Urinary bladder (tissue), 4 donors: ENCODE measurements around the gene ARID3A. TPM values are rescaled to one million over a fixed set of nuclear protein-coding genes. Genes with fewer than 3 reads are reported as not detected.

ENCODE experiments used
- DNase-seq: peaks from one replicate; pipeline ENCODE4 v3.0.0-alpha.2; 2015; ENCODE audit errors: extremely low spot score
- H3K27ac ChIP-seq: one replicate; pipeline ENCODE4 v1.5.1; 2013; ENCODE audit warnings: low read depth, mild to moderate bottlenecking, moderate library complexity
- H3K36me3 ChIP-seq: one replicate; pipeline ENCODE4 v1.6.1; 2013; ENCODE audit warnings: mild to moderate bottlenecking, moderate library complexity; ENCODE audit not compliant: insufficient read depth
- H3K4me1 ChIP-seq: one replicate; pipeline ENCODE4 v1.6.1; 2013; ENCODE audit warnings: mild to moderate bottlenecking, moderate library complexity; ENCODE audit not compliant: insufficient read depth
- H3K4me3 ChIP-seq: one replicate; pipeline ENCODE4 v1.5.1; 2013; ENCODE audit warnings: low read depth, low read length
- WGBS: extraction: QIAGEN DNeasy Blood & Tissue Kit; methylation state at CpG from one replicate; pipeline ENCODE4 v1.1.7; 2013; 5-methylcytosine and 5-hydroxymethylcytosine counted together
- polyA plus RNA-seq: library from polyadenylated mRNA; stranded (reverse); fragments of 200-250 nt; gene quantifications from one replicate; pipeline ENCODE4 v1.2.3, GENCODE V29; 2013
- total RNA-seq: library from RNA; depleted of rRNA; stranded (reverse); fragments of >200 nt; gene quantifications from one replicate; pipeline ENCODE4 v1.2.3, GENCODE V29; 2014
- donor health status: healthy with polysubstance abuse.
- donor health status: healthy.

Gene ARID3A
- total and polyA plus RNA-seq, 2 donors, result 6.1 to 9.1 TPM

DNA sequence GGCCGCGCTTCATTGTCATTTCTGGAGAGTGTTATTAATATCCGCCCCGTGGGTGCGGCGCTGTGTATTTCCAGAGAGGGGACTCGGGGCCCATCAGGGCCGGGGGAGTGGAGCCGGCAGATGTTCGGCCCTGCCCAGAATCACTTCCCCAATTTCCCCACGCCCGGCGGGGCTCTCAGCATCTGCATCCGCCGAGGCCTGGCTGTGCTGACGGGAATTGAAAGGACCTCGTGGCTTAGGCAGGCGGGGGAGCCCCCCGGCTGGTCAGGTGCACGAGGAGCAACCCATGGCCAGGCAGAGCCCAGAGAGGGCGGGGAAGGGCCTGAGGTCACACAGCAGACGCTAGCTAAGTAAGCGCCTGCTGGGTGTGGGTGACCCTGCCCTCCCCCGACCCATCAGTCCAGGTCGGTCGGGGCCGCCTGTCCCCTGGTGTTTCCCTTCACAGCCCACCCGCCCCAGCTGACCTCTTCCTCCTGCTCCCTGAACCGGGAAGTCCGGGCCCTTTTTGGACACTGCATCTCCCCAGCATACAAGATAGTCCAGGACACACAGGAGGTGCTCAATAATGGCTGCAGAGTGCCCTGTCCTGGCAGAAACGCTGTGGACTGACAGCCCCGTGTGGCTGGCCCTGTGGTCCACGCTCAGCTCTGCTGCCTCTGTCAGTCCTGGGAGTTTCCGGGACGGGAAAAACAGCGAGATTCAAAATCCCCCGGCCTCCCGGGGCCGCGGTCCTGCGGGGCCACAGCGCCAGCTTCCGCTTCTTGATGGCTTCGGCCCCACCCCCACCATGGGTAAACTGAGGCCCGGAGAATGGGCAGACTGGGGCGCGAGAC is 22.1 kb downstream of the ARID3A start:
- Histone ChIP-seq H3K4me3 (no peak overlapping the region), H3K36me3 (no peaks in the 10 kb centered on the region), H3K27ac (no peak overlapping the region), H3K4me1 (peaks cover 2% of the 10 kb centered on the region)
- no peak for DNase-seq
- 84% methylated on average over 47 of the region's 47 CpGs for WGBS

DNA sequence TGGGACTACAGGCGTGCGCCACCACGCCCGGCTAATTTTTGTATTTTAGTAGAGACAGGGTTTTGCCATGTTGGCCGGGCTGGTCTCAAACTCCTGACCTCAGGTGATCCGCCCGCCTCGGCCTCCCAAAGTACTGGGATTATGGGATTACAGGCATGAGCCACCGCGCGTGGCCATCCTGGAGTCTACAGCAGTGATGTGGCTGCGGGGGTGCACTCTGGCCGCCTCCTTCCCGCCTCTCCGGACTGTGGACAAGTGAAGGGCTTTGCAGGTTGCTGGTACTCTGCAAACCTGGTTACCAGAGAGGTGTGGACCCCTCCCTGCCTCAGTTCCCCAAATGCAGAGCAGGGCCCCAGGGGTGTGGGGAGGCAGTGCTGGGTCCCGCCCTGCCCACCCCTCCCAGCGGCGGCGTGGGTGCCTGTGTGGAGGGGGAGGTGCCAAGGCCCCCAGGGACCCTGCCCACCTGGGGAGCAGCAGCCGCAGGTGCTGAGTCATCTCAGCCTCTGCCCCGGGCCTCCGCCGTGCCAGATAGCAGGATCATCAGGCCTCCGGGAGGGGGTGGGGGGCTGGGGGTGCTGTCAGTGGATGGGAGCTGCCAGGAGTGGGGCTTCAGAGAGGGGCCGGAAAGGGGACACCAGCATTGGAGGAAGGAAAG is 23.1 kb downstream of the ARID3A start:
- Histone ChIP-seq H3K27ac (no peak overlapping the region), H3K4me1 (peaks cover 2% of the 10 kb centered on the region), H3K36me3 (no peaks in the 10 kb centered on the region), H3K4me3 (no peak overlapping the region)
- DNase-seq, result no peak
- 82% methylated on average over 25 of the region's 25 CpGs for WGBS

DNA sequence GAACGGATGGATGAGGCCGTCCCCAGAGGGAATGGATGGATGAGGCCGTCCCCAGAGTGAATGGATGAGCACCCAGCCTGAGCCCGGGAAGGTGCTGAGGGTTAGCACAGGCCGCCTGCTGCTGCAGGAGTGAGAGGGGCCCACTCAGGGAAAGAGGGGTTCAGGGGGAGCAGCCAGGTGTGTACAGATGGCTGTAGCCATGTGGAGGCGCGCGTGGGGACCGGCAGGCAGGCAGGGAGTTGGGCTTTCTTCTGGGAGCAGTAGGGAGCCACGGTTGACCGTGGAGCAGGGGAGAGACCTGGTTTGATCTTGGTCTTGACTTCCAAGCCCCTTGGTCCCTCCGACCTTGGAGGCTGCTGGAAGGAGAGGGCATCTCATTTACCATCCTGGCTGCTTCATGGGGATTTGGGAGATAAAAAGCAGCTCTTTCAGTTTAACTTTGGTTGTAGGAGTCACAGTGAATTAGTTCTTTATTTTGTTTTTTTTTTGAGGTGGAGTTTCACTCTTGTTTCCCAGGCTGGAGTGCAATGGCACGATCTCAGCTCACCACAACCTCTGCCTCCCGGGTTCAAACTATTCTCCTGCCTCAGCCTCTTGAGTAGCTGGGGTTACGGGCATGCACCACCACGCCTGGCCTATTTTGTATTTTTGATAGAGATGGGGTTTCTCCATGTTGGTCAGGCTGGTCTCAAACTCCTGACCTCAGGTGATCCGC is 24.7 kb downstream of the ARID3A start:
- Histone ChIP-seq H3K4me1 (peaks cover 2% of the 10 kb centered on the region), H3K27ac (no peak overlapping the region), H3K4me3 (no peak overlapping the region), H3K36me3 (no peaks in the 10 kb centered on the region)
- DNase-seq, result no peak
- 83% methylated on average over 17 of the region's 17 CpGs for WGBS

DNA sequence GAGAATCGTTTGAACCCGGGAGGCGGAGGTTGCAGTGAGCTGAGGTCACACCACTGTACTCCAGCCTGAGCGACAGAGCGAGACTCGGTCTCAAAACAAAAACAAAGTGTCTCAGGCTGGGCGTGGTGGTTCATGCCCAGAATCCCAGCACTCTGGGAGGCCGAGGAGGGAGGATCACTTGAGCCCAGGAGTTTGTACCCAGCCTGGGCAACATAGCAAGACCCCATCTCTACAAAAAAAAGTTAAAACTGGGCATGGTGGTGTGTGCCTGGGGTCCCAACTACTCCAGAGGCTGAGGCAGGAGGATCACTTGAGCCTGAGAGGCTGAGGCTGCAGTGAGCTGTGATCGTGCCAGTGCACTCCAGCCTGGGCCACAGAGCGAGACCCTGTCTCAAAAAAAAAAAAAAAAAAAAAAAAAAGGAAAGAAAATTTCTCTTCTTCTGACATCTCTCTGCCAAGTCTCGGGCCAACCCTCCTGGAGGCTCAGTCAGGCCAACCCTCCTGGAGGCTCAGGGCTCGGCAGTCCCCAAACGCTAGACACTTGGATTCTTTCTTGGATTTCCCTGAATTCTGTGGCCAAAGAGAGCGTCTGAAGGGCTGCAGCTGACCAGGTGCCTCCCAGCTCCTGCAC is 26.3 kb downstream of the ARID3A start:
- Histone ChIP-seq H3K4me3 (no peak overlapping the region), H3K36me3 (no peaks in the 10 kb centered on the region), H3K4me1 (peaks cover 2% of the 10 kb centered on the region), H3K27ac (no peak overlapping the region)
- DNase-seq, result no peak
- WGBS, result 80% methylated on average over 14 of the region's 14 CpGs

DNA sequence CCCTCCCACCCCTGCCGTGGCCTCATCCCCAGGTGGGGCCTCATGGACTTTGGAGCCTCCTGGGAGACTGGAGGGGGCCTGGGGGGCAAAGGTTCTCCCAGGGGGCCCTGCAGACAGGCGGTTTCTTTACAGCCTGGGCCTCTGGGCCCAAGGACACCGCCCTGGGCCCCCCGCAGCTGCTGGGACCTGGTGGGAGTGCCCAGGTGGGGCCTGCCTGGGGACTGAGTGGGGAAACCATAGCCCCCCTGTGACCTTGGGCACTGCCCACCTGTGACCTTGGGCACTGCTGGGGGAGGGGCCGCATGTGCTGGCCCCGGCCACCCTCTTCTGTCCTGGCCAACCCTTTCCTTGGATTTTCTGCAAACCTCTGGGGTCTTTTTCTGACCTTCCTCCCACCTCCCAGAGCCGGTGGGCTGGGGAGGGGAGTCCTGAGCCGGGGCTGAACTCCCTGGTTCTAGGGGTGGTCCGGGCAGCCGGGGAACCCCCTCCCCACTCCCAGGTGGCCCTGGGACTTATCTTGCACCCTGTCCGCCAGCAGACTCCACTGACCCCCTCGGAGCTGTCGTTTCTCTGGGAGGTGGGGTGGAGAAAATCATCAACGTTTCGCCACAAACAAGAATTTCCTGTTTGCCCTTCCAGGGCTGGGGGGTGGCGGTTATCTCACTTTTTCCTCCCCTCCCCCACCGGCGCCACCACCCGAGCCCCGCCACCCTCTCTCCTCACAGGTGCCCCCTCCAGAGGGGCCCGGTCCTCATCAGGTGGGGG is 27.0 kb downstream of the ARID3A start:
- no peak overlapping the region for H3K4me3 ChIP-seq
- no peak overlapping the region for H3K27ac ChIP-seq
- 43% methylated on average over 21 of the region's 21 CpGs for WGBS
- H3K4me1 ChIP-seq, result peaks cover 2% of the 10 kb centered on the region
- DNase-seq, result no peak
- no peaks in the 10 kb centered on the region for H3K36me3 ChIP-seq

DNA sequence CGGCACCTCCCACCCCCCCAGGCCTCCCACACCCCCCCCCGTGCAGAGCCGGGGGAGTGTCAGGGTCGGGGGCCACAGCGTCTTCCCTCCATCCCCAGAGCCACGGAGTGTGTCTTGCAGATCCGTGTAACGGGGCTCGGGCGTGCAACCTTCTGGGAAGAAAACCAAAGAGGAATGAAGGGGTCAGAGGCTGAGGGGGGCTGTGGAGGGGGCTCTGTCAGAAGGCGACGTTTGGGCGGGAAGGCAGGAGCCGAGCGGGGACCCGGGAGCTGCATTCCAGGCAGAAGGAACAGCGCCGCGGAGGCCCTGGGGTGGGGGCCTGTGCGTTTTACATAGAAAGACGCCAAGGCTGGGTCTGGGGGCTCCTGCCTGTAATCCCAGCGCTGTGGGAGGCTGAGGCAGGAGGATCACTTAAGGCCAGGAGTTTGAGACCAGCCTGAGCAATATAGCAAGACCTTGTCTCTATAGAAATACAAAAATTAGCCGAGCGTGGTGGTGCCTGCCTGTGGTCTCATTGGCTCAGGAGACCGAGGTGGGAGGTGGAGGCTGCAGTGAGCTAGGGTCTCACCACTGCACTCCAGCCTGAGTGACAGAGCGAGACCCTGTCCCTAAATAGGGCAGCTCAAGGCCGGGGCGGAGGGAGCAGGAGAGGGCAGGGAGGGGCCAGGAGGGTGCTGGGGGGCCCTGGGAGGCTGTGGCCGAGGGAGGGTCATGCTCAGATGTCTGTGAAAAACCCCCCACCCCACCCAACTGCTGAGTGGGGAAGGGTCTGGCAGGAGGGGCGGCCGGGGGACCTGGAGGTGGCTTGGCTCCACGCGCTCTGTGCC is 27.8 kb downstream of the ARID3A start:
- no peak overlapping the region for H3K27ac ChIP-seq
- H3K4me3 ChIP-seq, result no peak overlapping the region
- 56% methylated on average over 33 of the region's 33 CpGs for WGBS
- H3K4me1 ChIP-seq, result peaks cover 2% of the 10 kb centered on the region
- H3K36me3 ChIP-seq, result no peaks in the 10 kb centered on the region
- DNase-seq, result no peak

DNA sequence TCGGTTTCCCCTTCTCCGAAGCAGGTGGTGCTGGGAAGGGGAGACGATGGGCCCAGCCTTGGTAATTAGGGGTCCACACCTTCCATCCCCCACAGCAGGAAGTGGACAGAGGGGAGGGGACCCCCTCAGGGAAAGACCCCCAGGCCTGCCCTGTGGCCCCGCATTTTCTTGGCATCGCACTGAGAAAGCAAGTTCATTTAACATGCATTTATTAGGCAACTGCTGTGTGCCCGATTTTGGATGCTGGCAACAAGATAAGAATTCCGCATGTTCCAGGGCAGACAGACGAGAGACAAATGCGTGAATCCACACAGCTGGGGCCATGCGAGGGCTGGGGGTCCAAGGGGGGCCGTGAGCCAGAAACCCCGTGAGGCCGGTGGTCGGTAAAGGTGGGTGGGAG is 28.4 kb downstream of the ARID3A start:
- Histone ChIP-seq H3K36me3 (no peaks in the 10 kb centered on the region), H3K27ac (no peak overlapping the region), H3K4me1 (peaks cover 2% of the 10 kb centered on the region), H3K4me3 (no peak overlapping the region)
- WGBS, result 78% methylated on average over 14 of the region's 14 CpGs
- DNase-seq, result no peak

DNA sequence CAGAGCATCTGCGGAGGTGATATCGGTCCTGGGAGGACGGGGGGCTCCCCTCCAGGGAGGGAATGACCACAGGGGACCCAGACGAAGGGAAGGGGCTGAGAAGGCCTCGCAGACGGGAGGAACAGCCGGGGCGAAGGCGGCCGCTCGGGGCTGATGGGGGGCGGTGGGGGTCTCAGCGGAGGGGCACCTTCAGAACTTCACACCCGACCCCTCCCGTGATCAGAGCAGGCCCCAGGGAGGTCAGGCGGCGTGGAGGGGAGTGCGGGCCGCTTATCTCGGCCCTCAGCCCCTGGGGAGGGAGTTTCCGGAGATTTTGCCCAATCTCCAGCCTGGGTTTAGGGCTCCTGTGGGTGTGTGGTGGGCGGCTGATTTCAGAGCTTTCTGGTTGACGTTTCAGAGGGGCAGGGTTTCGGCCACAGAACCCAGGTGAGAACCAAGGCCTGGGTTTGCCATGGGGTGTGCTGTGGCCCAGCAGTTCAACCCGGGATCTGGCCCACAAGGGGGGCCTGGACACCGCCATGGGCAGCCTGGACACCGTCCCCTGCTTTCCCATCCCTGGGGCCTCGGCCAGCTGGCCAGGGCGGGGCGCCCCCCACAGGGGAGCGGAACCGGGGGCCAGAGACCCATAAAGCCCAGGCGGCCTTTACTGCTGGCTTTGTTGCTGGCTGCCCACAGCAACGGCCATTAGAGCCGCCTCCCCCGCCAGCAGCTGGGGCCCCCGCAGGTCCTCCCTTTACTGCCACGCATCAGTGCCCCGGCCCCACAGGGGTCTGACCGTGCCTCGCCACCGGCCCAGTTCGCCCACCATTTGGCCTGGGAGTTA is 29.0 kb downstream of the ARID3A start:
- Histone ChIP-seq H3K36me3 (no peaks in the 10 kb centered on the region), H3K27ac (no peak overlapping the region), H3K4me1 (peaks cover 2% of the 10 kb centered on the region), H3K4me3 (no peak overlapping the region)
- 73% methylated on average over 43 of the region's 43 CpGs for WGBS
- DNase-seq, result no peak

DNA sequence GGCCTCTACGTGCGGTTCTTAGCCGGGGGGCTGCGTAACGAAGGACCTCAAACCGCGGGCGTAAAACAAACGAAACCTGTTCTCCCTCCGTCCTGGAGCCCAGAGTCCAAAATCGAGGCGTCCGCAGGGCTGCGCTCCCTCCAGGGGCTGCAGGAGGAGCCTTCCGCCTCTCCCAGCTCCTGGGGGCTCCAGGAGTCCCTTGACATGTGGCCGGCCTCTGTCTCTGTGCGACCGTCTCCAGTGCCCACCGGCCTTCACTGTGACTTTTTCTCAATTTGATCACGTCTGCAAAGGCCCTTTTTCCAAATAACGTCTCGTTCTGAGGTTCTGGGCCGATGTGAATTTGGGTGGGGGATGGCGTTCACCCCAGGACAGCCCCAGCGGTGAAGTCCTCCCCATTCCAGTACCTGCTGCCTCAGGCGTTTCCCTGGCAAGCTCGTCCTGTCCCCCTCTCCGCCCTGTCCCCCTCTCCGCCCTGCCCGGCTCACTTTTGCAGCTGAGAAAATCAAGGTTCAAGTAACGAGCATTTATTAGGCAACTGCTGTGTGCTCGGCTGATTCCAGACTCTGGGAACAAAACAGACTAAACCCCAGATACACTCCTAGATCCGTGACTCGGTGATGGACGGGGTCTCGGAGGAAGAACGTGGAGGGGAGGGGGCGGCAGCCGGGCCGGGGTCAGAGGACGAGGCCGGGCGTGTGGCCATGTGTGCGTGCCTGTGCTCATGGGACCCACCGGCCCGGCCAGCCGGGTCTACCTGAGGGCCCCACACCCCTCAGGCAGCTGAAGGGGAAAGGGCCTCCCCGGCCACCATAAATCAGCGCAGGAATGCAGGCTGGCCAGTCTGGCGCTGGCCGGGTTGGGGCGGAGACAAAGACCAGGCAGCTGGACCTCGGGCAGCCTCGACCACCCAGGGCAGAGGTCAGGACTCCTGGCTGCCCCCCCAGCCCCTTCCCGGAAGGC is 30.2 kb downstream of the ARID3A start:
- Histone ChIP-seq H3K4me1 (peaks cover 2% of the 10 kb centered on the region), H3K27ac (no peak overlapping the region), H3K4me3 (no peak overlapping the region), H3K36me3 (no peaks in the 10 kb centered on the region)
- WGBS, result 79% methylated on average over 55 of the region's 55 CpGs
- DNase-seq, result no peak

DNA sequence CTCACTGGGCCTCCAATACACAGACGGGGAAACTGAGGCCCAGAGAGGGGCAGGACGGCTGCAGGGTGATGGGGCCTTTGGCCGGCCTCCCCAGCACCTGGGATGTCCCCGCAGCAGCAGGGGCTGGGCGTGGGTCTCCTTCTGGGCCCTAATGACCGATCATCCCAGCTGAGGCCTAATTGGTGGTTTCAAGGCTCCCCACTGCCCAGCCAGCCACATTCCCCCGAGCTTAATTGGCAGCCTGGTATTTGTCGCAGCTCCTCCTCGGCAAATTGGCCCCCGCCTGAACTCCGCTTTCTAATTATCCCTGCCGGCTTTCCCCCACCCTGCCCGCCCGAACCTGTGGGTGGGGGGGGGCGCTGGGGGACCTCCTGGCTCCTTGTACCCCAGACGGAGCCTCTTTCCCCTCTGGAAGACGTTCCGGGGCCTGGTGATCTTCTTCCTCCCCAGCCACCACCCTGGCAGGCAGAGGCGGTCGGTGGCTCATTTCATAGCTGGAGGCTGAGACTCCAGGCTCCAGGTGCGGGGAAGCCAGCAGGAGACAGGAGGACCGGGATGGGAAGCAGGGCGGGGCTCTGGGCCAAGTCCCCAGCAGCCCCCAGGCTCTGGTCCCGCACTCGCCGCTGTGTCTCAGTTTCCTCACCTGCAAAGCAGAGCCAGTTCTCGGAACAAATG is 31.1 kb downstream of the ARID3A start:
- H3K36me3 ChIP-seq, result no peaks in the 10 kb centered on the region
- no peak overlapping the region for H3K4me3 ChIP-seq
- 58% methylated on average over 27 of the region's 27 CpGs for WGBS
- H3K4me1 ChIP-seq, result peaks cover 2% of the 10 kb centered on the region
- no peak for DNase-seq
- H3K27ac ChIP-seq, result no peak overlapping the region
